ENCODE data around the gene GHRHR.

Gene GHRHR

DNA sequence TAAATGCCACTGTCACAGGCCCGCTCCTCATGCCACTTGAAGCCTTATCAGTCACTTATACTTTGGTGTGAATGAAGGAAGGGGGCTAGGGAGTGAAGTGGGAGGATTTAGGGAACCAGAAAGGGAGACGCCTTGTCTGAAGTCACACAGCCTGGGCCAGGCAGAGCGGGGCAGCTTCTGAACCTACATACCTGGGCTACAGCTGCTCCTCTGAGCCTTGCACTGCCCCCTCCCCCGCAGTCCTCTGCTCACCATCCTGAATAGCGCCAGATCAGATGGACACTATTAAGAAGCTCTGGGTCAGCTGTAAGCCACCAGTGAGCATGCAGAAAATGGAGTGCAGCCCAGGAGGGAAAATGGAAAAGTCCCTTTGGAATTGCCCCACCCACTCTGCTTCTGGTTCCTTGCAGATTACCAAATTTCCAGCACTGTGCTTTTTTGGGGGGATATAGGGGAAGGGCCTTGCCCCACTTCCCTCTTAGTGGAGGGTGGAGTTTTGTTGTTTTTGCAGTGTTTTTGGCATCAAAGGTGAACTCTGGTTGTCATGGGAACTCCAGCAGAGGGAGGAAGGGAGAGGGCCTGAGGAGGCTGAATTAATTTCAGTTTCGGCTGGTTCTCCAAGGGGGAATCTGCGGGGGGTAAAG, 53.4 kb downstream of the GHRHR start:
- DNase-seq: no peak

DNA sequence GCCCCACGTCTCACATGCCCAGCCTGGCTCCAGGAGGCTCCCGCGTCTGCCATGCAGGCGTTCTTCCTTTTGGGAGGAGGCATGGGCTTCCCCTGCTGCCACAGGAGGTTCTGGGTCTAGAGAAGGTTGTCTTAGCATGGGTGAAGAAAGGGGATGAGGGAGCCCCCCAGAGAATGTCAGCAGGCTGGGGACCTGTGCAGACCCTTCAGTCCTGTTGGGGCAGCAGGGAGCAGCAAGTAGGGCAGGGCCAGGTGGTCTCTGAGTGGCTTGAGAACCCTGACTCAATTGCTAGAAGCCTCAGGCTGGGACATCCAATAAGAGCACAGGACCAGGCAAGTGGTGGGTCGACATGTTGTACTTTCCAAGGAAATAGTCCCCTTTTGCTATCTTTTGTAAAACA, 54.0 kb downstream of the GHRHR start:
- DNase-seq: no peak

GRCh38 chr7:31019509-31019908, 55.8 kb downstream of the GHRHR start:
- DNase-seq: no peak

- DNase-seq: no peak
Observed at GRCh38 chr7:31020161-31020560, 56.4 kb downstream of the GHRHR start.

- DNase-seq: no peak
Observed at GRCh38 chr7:31020652-31021051, 56.9 kb downstream of the GHRHR start.

DNA sequence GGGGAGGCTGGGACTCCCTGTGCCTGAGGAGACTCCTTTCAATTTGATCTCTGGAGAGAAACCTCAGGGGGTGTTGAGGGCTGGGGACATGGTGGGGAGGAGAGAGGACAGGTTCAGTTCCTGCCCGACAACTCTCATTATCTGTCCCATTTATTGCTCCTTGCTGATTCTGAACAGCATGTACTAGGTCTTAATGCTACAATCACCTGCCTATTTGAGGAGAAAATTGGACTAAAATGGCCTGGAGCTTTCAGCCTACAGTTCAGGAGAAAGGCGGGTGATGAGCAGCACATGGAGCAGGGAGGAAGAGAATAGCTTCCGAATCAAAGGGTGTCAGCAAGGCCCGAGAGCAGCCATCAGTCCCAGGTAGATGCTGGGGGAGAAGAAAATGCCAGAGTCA, 58.4 kb downstream of the GHRHR start:
- DNase-seq: no peak

GRCh38 chr7:31022726-31023125, 59.0 kb downstream of the GHRHR start:
- DNase-seq: no peak

DNA sequence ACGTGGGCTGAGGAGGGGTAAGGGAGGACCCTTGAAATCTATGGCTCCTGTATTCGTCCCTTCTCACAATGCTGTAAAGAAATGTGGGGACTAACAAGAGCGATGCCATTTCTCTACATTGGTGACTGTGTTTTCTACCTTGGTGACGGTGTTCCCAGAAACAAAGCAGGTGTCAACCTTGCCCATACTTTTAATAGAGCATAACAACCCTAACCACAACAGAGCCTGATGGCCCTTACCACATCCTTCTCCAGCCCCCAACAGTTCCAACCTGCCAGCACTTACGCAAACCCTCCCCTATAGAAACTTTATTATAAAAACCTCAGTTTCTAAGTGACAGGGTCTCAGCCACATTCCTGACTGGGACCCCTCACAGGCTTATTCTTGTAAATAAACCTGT, 60.1 kb downstream of the GHRHR start:
- no peak for DNase-seq

- no peak for DNase-seq
Observed at GRCh38 chr7:31027161-31027965, 63.6 kb downstream of the GHRHR start.

GRCh38 chr7:31028006-31028405, 64.3 kb downstream of the GHRHR start:
- DNase-seq: no peak

- DNase-seq: no peak
Observed at GRCh38 chr7:31028417-31028992, 64.8 kb downstream of the GHRHR start.

Data from NCI-H1105 treated with DMSO at 0.1 percent for 48 hours (cell line).